ENCODE data around the gene GJE1. TPM values are rescaled to one million over a fixed set of nuclear protein-coding genes. Genes with fewer than 3 reads are reported as not detected.

The GJE1 gene
- total RNA-seq, 1 donor from 2014 or later, result not detected

DNA sequence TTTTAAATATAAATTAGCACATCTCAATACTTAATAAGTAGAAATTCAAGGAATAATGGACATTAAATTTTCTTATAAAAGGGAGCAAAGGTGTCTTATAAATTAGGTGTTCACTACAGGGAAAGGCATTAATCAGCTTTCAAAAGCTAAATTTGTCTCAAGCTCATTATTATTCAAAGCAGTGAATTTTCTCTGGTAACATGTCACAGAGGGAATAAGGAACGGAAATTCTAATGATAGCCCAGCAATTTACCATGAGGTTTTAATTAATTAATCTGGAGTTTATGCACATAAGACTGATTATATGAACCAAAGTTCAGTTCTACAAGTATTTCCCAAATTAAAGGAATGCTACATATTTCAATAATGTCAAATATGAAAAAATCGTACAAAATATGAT lies 15.4 kb upstream of the GJE1 start:
- H3K36me3 Mint-ChIP-seq (ENCODE audit: unreplicated experiment), result no peaks in the 10 kb centered on the region
- H3K4me3 Mint-ChIP-seq (ENCODE audit: unreplicated experiment), result no peak overlapping the region
- TF ChIP-seq CTCF (IDR thresholded peaks at IDR 0.05), result no peak
- no peak overlapping the region for H3K27ac Mint-ChIP-seq (ENCODE audit: unreplicated experiment)
- H3K9me3 Mint-ChIP-seq (ENCODE audit: unreplicated experiment), result no peaks in the 10 kb centered on the region
- H3K27me3 Mint-ChIP-seq (ENCODE audit: unreplicated experiment), result peaks cover 10% of the 10 kb centered on the region
- DNase-seq (ENCODE audit: extremely low spot score, unreplicated experiment), result no peak
- H3K4me1 Mint-ChIP-seq (ENCODE audit: unreplicated experiment), result no peaks in the 10 kb centered on the region

DNA sequence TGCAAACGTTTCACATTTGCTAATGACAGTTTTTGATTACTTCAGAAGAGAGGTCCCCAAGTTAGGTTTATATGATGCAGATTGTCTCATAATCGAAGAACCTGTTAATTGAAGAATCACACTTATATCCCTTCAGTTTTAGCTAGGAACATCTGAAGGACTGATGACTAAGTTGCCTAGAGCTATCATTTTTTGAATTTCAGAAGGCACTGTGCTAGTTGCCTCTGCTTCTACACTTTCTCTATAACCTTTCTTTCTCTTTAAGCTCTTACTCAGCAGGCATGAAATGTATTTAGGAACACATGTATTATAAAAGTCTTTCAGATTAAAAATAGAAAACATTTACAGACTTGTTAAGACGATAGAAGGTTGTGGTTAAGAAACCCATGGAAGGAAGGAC lies 14.4 kb upstream of the GJE1 start:
- TF ChIP-seq CTCF (IDR thresholded peaks at IDR 0.05), result no peak
- peaks cover 12% of the 10 kb centered on the region for H3K27me3 Mint-ChIP-seq (ENCODE audit: unreplicated experiment)
- no peak overlapping the region for H3K4me3 Mint-ChIP-seq (ENCODE audit: unreplicated experiment)
- no peaks in the 10 kb centered on the region for H3K4me1 Mint-ChIP-seq (ENCODE audit: unreplicated experiment)
- no peak overlapping the region for H3K27ac Mint-ChIP-seq (ENCODE audit: unreplicated experiment)
- H3K9me3 Mint-ChIP-seq (ENCODE audit: unreplicated experiment), result no peaks in the 10 kb centered on the region
- DNase-seq (ENCODE audit: extremely low spot score, unreplicated experiment), result no peak
- no peaks in the 10 kb centered on the region for H3K36me3 Mint-ChIP-seq (ENCODE audit: unreplicated experiment)

GRCh38 chr6:142118925-142119324 lies 13.8 kb upstream of the GJE1 start:
- no peaks in the 10 kb centered on the region for H3K36me3 Mint-ChIP-seq (ENCODE audit: unreplicated experiment)
- no peak overlapping the region for H3K4me3 Mint-ChIP-seq (ENCODE audit: unreplicated experiment)
- peaks cover 13% of the 10 kb centered on the region for H3K27me3 Mint-ChIP-seq (ENCODE audit: unreplicated experiment)
- DNase-seq (ENCODE audit: extremely low spot score, unreplicated experiment), result no peak
- H3K9me3 Mint-ChIP-seq (ENCODE audit: unreplicated experiment), result no peaks in the 10 kb centered on the region
- TF ChIP-seq CTCF (IDR thresholded peaks at IDR 0.05), result no peak
- H3K27ac Mint-ChIP-seq (ENCODE audit: unreplicated experiment), result no peak overlapping the region
- H3K4me1 Mint-ChIP-seq (ENCODE audit: unreplicated experiment), result no peaks in the 10 kb centered on the region

DNA sequence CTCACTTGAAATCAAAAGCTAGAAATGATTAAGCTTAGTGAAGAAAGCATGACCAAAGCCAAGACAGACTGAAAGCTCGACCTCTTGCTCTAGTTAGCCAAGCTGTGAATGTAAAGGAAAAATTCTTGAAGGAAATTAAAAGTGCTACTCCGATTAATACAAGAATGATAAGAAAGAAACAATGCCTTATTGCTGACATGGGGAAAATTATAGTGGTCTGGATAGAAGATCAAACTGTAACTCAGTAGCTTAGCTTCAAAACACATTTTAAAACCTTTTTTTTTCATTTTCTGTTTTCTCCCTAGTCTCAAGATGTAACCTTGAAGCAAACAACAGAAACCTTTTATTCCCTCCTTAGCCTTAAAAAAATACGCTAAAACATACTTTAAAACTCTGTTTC lies 11.4 kb upstream of the GJE1 start:
- no peaks in the 10 kb centered on the region for H3K9me3 Mint-ChIP-seq (ENCODE audit: unreplicated experiment)
- no peak for TF ChIP-seq CTCF (IDR thresholded peaks at IDR 0.05)
- H3K36me3 Mint-ChIP-seq (ENCODE audit: unreplicated experiment), result no peaks in the 10 kb centered on the region
- peaks cover 24% of the 10 kb centered on the region for H3K27me3 Mint-ChIP-seq (ENCODE audit: unreplicated experiment)
- no peaks in the 10 kb centered on the region for H3K4me1 Mint-ChIP-seq (ENCODE audit: unreplicated experiment)
- DNase-seq (ENCODE audit: extremely low spot score, unreplicated experiment), result no peak
- H3K27ac Mint-ChIP-seq (ENCODE audit: unreplicated experiment), result no peak overlapping the region
- H3K4me3 Mint-ChIP-seq (ENCODE audit: unreplicated experiment), result no peak overlapping the region

- Mint-ChIP-seq H3K36me3 (ENCODE audit: unreplicated experiment) (no peaks in the 10 kb centered on the region), H3K4me1 (ENCODE audit: unreplicated experiment) (no peaks in the 10 kb centered on the region), H3K9me3 (ENCODE audit: unreplicated experiment) (peaks cover 4% of the 10 kb centered on the region), H3K4me3 (ENCODE audit: unreplicated experiment) (no peak overlapping the region), H3K27me3 (ENCODE audit: unreplicated experiment) (peaks cover 48% of the 10 kb centered on the region), H3K27ac (ENCODE audit: unreplicated experiment) (no peak overlapping the region)
- DNase-seq (ENCODE audit: extremely low spot score, unreplicated experiment), result no peak
- no peak for TF ChIP-seq CTCF (IDR thresholded peaks at IDR 0.05)
Observed at GRCh38 chr6:142130814-142131213, 1.9 kb upstream of the GJE1 start.

All from osteocyte (in vitro differentiated cells).